Measurements from ENCODE around the gene EIPR1.

DNA sequence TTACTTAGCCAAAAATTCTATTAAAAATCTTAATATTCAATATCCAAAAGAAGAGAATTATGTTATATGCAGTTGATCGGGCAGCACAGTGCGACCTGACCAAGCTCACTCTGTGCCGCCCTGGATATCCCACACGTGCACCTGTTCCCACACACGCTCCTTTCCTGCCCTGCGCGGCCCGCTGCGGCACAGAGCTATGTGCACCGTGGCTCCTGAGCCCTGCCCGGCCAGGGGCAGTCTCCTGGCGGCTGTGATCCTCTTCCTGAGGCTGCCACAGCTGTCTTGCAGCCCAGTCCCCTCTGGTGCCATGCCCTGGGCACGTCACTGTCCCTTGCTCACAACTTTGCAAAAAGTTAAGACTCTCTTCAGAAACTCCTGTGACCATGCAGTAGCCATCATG is 31.2 kb upstream of the EIPR1 start:
- TF ChIP-seq, protein P1, sequence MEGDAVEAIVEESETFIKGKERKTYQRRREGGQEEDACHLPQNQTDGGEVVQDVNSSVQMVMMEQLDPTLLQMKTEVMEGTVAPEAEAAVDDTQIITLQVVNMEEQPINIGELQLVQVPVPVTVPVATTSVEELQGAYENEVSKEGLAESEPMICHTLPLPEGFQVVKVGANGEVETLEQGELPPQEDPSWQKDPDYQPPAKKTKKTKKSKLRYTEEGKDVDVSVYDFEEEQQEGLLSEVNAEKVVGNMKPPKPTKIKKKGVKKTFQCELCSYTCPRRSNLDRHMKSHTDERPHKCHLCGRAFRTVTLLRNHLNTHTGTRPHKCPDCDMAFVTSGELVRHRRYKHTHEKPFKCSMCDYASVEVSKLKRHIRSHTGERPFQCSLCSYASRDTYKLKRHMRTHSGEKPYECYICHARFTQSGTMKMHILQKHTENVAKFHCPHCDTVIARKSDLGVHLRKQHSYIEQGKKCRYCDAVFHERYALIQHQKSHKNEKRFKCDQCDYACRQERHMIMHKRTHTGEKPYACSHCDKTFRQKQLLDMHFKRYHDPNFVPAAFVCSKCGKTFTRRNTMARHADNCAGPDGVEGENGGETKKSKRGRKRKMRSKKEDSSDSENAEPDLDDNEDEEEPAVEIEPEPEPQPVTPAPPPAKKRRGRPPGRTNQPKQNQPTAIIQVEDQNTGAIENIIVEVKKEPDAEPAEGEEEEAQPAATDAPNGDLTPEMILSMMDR (conservative IDR thresholded peaks at IDR 0.05): no peak
- TF ChIP-seq ZFX (IDR thresholded peaks at IDR 0.05): no peak
